HG03139 (cell line): ENCODE data around the gene TANC2.

ENCODE experiments used
- ATAC-seq: cut with Tn5 transposase; IDR thresholded peaks from one replicate; pipeline ENCODE4 v1.9.1; 2021; ENCODE audit not compliant: unreplicated experiment

Gene TANC2

DNA sequence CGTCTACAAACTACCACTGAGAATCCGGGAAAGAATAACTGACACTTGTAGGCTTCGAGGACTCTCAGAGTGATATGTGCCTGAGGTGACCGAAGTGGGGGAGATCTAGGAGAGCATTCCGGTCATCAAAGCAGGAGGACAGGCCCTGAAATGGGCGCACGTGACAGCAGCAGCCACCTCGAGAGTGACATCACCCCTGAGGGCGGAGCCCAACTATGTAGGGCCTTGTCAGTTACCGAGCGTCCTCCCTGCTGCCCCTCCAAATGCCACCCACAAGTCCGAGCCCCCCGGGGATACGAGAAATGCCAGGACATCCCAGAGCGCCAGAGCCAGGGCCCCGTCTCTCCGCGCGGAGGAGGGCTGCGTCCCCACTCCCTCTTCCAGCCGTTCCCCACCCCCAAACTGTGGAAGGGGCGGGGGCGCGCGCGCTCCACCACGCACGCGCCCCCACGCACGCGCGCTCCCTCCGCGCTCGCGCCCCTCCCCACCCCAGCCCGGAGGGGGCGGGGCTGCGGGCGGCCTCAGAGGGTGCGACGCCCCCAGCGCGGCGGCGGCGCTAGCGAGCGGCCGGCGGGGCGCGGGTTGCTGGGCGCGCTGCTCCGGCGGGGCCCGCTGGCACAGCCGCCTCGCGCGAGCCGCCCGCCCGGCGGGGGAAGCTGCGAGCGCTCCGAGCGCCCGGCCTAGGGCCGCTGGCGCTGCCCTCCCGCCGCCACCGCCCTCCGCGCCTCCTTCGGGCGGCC is at the start of gene TANC2:
Gene TANC2 (plus strand): TSS at position 550 of the 740 bp plus-strand sequence. CDS start 43,325 bp downstream, outside the sequence.
- ATAC-seq: peak; percentile 45

DNA sequence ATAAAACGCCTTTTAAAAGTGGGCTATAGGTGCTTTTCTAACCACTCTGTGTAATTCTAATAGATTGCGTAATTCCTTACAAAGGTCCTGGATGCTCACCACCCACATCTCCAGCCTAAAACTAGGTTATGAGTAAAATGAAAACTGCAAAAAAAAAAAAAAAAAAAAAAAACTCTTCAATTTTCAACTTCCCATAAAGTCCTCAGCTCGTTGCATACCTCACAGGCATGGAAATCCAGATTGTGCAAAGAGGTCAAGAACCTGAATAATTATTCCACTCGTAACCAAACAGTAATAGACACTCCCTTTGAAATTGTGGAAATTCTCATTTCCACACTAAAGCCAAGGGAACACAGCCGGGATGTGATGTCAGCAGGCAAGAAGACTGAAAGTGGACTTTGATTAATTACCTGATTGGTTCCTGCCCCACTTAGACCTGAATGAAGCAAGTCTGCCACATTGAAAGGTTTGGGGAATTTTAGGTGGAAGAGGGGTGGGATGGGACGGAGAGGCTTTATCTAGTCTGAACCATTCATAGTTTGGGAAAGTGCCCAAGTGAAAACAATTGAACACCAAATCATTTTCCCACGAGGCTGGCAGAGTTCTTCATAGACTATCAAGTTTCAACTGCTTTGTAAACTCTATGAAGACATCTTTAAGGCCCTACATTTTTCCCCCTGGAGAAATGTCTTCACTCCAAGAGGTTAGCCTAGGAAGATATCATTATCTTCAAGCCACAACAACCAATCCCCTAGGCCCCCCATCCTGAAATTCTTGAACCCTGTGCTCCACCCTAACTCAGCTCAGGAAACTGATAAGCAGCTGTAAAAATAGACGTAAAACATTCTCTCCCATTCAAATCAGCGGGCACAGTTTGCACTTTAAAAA is 49.1 kb upstream of the TANC2 start:
- ATAC-seq: no peak

GRCh38 chr17:62919388-62919787 is 46.6 kb upstream of the TANC2 start:
- no peak for ATAC-seq

DNA sequence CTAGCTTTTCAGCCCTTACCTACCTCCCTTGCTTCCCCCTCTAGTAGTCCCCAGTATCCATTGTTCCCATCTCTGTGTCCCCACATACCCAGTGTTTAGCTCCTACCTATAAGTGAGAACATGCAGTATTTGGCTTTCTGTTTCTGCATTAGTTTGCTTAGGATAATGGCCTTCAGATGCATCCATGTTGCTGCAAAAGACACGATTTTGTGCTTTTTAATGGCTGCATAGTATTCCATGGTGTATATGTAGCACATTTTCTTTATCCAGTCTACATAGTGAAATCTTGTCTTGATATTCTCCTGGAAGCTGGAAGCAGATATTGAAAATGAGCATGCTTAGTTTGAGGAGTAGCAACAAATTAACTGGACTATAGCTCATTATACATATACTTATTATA is 45.7 kb upstream of the TANC2 start:
- no peak for ATAC-seq

DNA sequence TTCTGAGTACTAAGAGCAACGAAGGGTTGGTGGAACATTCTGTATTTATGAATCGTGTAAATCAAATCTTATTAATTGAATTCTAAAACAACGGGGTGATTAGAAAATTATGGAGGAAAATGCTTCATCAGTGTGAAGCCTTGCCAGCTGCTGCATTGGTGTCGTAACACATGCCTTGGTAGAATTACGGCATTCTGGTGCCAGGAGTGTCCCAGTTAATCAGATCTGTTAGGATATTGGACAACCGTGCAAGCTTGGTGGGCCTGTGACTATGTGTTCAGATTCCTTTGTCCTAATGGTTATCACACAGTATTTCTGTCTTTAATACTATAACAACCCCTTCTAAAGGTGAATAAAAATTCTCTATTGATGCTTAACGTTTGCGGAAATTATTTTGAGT is 44.2 kb upstream of the TANC2 start:
- ATAC-seq: no peak

DNA sequence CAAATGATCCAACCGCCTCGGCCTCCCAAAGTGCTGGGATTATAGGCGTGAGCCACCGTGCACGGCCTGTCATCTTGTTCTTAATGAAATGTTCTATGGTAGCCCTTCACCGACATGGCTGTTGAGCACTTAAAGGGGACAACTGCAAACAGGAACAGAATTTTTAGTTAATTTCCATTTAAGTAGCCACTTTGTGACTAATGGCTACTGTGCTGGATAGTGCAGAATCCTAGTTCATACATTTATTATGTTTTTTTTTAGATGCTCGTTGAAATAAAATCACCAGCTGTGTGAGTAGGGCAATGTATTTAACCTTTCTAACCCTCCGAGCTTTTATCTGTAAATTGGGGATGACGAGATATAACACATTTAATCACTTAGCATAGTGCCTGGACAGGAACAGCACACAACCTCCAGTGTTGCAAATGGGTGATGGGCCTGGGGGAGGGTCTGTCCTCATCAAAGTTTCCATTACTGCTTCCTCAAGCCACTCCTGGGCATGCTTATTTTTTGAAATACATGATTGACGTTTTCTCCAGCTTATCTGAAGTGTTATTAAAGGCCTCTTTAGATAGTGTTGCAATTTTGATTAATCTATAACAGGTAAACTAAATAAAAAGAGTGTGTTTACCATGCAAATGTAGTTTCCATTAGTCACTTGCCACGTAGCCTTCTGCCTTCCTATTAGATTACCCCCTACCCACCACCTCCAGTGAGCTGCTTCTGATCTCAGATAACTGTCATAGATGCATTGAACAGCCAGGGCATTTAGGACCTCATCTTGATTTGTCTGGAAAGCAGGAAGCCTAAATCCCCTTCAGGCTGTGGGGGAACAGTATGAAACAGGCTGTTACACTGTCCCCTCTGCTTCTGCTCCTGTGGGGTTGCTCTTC is 42.5 kb upstream of the TANC2 start:
- ATAC-seq: no peak

DNA sequence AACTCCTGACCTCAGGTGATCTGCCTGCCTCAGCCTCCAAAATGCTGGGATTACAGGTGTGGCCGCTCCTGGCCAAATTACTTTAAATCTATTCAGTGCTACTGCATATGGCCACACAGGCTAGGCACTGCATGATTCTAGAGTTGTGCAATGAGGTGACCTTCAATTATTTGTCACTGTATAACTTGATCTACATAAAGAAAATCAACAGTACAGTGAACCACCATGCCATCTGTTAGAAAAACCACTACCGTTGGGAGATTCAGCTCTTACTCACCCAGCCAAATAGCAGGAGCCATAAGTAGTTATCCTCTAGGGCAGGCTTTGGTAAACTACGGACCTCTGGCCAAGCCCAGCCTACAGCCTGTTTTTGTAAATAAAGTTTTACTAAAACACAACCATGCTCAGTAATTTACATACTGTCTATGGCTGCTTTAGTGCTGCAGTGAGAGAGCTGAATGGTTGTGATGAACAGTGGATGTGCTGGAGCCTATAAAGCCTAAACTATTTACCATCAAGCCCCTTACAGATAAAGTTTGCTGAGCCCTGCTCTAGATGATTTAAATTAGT is 40.7 kb upstream of the TANC2 start:
- ATAC-seq: no peak

DNA sequence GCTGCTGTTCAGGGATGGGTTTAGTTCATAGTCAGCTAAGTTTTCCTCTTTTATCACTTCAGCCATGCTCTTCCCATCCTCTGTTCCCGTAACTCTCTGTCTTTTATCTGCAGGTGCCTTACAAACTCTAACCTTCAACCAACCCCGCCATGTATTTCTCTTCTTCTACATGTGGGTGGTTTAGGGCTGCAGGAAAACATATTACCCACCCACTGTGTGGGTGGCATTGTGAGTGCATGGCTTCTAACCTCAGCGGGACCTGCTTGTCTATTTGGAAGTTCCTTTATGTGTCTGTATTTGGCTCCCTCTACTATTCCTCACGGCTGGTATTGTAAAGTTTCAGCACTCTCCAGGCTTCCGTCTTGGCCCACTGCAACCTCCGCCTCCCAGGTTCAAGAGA is 39.0 kb upstream of the TANC2 start:
- no peak for ATAC-seq

DNA sequence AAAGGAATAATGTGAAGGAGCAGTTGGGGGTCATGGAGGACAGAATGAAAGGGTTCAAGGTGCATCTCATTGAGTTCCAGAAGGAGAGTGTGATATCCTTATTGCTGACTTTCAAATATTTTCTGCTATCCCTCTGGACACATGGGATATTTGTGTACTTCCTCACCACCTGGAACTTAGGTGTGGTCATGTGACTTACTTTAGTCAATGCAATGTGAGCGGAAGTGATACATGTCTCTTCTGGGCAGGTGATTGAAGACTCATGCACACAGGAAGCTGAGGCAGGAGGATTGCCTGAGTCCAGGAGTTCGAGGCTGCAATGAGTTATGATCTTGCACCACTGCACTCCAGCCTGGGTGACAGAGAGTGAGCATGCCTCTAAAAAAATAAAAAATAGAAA is 36.7 kb upstream of the TANC2 start:
- no peak for ATAC-seq

DNA sequence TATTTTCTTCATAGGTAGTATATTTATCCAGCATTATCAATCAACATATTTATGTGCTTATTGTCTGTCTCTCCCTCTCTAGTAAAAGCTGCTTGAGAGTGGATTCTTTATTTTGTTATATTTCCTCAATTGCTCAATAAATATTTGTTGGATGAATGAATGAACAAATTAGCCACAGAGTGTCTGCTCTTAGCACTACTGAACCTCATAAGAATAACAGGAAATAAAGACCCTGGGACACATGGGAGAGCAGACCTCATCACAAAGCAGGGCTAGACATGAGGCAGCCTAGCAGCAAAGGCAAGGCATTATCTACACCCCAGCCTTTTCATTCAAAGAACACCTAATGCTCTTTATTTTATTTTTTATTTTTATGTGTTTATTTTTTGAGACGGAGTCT is 34.9 kb upstream of the TANC2 start:
- no peak for ATAC-seq

- ATAC-seq: no peak
These were observed 32.3 kb upstream of the TANC2 start for GRCh38 chr17:62933501-62934385.

DNA sequence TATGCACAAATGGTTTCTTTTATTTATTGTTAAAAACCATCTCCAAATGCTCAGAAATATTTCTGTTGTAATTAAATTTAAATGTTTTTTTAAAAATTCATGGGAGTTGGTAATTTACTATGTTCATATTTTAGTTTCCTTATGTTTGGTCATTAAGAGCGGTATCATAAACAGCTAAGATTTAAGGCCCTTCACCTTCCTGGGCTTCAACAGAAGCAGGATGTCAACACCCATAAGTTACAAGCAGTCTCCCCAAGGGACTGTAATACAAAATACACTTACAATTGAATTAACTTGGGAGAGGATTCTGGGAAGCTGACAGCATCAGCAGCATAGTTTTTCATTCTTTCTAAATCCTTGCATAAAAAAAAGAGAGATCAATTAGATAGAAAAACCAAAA is 30.9 kb upstream of the TANC2 start:
- ATAC-seq: no peak

DNA sequence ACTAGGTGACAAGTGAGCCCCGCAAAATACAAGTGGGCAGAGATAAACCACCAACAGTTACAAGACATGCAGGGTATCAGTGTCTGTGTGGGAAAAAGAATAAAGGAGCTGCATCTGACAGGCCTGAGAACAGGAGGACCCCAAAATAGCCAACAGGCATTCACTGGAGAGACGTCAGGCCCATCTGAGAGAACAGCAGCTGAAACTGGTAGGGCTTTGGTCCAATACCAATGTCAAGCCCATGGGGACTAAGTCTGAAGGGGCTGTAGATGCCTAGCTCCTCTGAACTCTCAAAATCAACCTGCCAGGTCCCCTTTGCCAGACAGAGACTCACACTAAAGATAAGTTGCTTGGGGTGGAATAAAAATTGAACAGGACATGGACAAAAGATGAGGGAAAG is 30.5 kb upstream of the TANC2 start:
- ATAC-seq: no peak

DNA sequence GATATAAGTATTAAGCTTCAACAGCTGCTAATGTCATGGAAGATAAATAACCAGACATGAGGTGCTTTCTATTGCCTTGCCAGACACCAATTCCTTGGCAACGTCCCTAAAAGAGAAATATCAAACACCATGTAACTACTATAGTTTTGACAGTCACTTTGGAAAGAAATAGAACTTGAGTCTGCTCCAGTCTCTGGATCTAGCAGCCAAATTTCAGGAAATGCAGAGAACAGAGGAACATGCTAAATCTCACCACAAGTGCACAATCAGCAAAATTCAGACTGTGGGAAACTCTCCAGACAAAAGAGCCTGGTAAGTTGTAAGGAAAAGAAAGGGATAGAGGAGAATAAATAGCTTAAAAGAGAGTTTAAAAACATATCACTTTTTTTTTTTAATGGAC is 28.4 kb upstream of the TANC2 start:
- ATAC-seq: no peak

GRCh38 chr17:62941358-62941991 is 24.6 kb upstream of the TANC2 start:
- ATAC-seq: no peak

DNA sequence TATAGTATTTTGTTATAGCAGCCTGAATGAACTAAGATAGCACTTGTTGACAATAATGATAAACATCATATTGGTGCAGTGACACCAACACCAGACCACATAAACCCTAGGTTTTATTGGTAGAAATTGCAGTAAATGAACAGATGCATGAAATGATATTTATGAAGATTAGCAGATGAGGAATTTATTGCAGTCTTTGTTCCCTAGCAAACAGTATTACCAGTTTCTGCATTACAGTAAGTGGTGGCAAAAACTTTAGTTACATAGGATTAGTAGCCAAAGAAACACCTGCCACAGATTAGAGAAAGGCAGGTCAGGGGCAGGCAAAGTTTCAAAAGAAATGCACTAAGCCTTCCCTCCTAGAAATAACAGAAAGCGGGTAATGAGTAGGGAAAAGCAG is 17.7 kb upstream of the TANC2 start:
- no peak for ATAC-seq

- ATAC-seq: no peak
These were observed 17.0 kb upstream of the TANC2 start for GRCh38 chr17:62949036-62949435.

- no peak for ATAC-seq
These were observed 16.0 kb upstream of the TANC2 start for GRCh38 chr17:62950067-62950466.

DNA sequence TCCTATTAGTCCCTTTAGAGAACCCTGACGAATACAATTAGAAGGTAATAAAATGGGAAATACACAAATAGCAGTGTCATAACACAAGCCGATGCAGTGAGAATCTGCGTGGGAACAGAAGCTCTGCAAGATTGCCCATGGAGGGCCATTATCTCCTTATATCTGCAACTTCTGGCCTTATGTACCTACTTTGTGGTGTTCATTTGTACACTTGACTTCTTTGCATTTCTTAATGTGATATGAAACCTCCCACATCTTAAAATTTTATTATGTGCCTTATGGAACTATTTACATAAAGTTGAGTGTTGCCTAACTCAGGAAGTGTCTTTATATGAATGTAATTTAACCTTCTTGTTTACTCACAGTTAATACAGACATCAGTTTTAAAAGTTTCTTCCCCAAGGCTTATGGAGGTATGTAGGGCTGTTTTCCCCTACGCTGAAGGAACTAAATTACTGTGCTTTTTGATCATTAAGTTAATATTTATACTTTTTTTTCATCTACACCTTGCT is 10.1 kb upstream of the TANC2 start:
- ATAC-seq: no peak
